Transverse colon (tissue), 4 donors: ENCODE results near the gene ARPC1B.
A peak's percentile ranks its signal among the peaks of the same experiment; 100 is the strongest.

ENCODE experiments used
- CTCF ChIP-seq, 5 experiments: fragments of 200-600 bp in 3 of 5; fragments of 450-650 bp in 2 of 5; sonication (generic) in 3 of 5; IDR thresholded peaks; 1 replicate in 2 of 5; 2 replicates in 3 of 5; pipeline ENCODE4 v1.5.1; 2016 to 2017; ENCODE audit warnings: antibody characterized with exemption in 5 of 5, inconsistent platforms in 3 of 5, mild to moderate bottlenecking in 2 of 5, moderate library complexity in 1 of 5
- EP300 ChIP-seq: sonication (generic); formaldehyde crosslinking; IDR thresholded peaks from one replicate; pipeline ENCODE4 v1.6.1; 2017; ENCODE audit warnings: antibody characterized with exemption, low read depth
- POLR2A ChIP-seq: fragments of 450-650 bp; IDR thresholded peaks from one replicate; pipeline ENCODE4 v1.6.1; 2016; ENCODE audit warnings: antibody characterized with exemption, mild to moderate bottlenecking, moderate library complexity
- POLR2AphosphoS5 ChIP-seq, 3 donors: sonication (generic); formaldehyde crosslinking; IDR thresholded peaks; one replicate each; pipeline ENCODE4 v1.6.1; 2016; ENCODE audit warnings: antibody characterized with exemption in 3 of 3

GRCh38 chr7:99386584-99387238, 12.2 kb downstream of the ARPC1B start:
- TF ChIP-seq EP300: no peak
- TF ChIP-seq CTCF (IDR thresholded peaks at IDR 0.05): peak in 3 of 5 experiments; percentile 6 to 17 (median 14)
- no peak for TF ChIP-seq POLR2A
- no peak for TF ChIP-seq POLR2AphosphoS5 (IDR thresholded peaks at IDR 0.05)
